Suprapubic skin (tissue), 4 donors: Measurements from ENCODE around the gene ALDH5A1. TPM values are rescaled to one million over a fixed set of nuclear protein-coding genes. Genes with fewer than 3 reads are reported as not detected.

ENCODE experiments used
- DNase-seq, 2 donors: peaks; one replicate each; pipeline ENCODE4 v3.0.0-alpha.2; 2019; ENCODE audit warnings: low spot score in 2 of 2
- H3K27ac ChIP-seq: fragments of 200-600 bp; sonication (generic); one replicate; pipeline ENCODE4 v1.5.1; 2019
- H3K27me3 ChIP-seq: fragments of 200-600 bp; sonication (generic); one replicate; pipeline ENCODE4 v1.5.1; 2019
- H3K36me3 ChIP-seq: fragments of 200-600 bp; sonication (generic); one replicate; pipeline ENCODE4 v1.5.1; 2019
- H3K4me1 ChIP-seq: fragments of 200-600 bp; sonication (generic); one replicate; pipeline ENCODE4 v1.5.1; 2019
- H3K4me3 ChIP-seq: fragments of 200-600 bp; sonication (generic); one replicate; pipeline ENCODE4 v1.5.1; 2019; ENCODE audit warnings: mild to moderate bottlenecking
- H3K9me3 ChIP-seq: fragments of 200-600 bp; sonication (generic); one replicate; pipeline ENCODE4 v1.5.1; 2019
- EP300 ChIP-seq: sonication (generic); formaldehyde crosslinking; IDR thresholded peaks from one replicate; pipeline ENCODE4 v1.6.1; 2017; ENCODE audit warnings: antibody characterized with exemption
- POLR2A ChIP-seq, 2 donors: fragments of 450-650 bp; IDR thresholded peaks; one replicate each; pipeline ENCODE4 v1.6.1; 2017; ENCODE audit warnings: antibody characterized with exemption in 2 of 2, mild to moderate bottlenecking in 2 of 2, moderate library complexity in 2 of 2
- POLR2AphosphoS5 ChIP-seq, 3 donors: sonication (generic); formaldehyde crosslinking; IDR thresholded peaks; one replicate each; pipeline ENCODE4 v1.6.1; 2017; ENCODE audit warnings: antibody characterized with exemption in 3 of 3
- WGBS: methylation state at CpG from one replicate; pipeline ENCODE4 v1.1.5; 2018; 5-methylcytosine and 5-hydroxymethylcytosine counted together
- total RNA-seq, 4 donors: library from RNA; depleted of rRNA; stranded (reverse); fragments of >200 nt; gene quantifications; one replicate each; pipeline ENCODE4 v1.1.0, GENCODE V29; 2016
- TF ChIP-seq, protein P1 (sequence below), 2 donors: fragments of 200-600 bp in 1 of 2; fragments of 450-650 bp in 1 of 2; sonication (generic) in 1 of 2; IDR thresholded peaks; one replicate each; pipeline ENCODE4 v1.5.1; 2016 to 2019; ENCODE audit warnings: antibody characterized with exemption in 2 of 2, mild to moderate bottlenecking in 1 of 2, moderate library complexity in 1 of 2

Gene ALDH5A1
- total RNA-seq, 4 donors from 2014 or later = 11.2 to 16.0 (median 14.8) TPM

DNA sequence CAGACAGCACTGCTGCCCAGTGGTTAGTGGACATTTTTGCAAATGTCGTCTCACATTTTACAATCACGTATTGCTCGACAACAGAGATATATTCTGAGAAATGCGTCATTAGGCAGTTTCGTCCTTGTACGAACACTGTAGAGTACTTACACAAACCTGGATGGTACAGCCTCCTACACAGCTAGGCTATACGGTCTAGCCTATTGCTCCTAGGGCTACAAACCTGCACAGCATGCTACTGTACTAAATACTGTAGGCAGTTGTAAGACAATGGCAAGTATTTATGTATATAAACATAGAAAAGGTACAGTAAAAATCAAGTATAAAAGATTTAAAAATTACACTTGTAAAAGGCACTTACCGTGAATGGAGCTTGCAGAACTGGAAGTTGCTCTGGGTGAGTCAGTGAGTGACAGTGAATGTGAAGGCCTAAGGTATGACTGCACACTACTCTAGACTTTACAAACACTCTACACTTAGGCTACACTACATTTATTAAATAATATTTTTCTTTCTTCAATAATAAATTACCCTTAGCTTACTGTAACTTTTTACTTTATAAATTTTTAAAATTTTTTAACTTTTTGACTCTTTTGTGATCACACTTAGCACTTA lies 43.1 kb downstream of the ALDH5A1 start:
- H3K4me1 ChIP-seq = no peaks in the 10 kb centered on the region
- no peak overlapping the region for H3K4me3 ChIP-seq
- peaks cover 19% of the 10 kb centered on the region for H3K36me3 ChIP-seq
- H3K27ac ChIP-seq = no peak overlapping the region
- DNase-seq = no peak
- no peak for TF ChIP-seq EP300
- WGBS = 91% methylated on average over 8 of the region's 8 CpGs
- no peaks in the 10 kb centered on the region for H3K9me3 ChIP-seq
- H3K27me3 ChIP-seq = no peaks in the 10 kb centered on the region

GRCh38 chr6:24539416-24539815 lies 44.6 kb downstream of the ALDH5A1 start:
- TF ChIP-seq, protein P1, sequence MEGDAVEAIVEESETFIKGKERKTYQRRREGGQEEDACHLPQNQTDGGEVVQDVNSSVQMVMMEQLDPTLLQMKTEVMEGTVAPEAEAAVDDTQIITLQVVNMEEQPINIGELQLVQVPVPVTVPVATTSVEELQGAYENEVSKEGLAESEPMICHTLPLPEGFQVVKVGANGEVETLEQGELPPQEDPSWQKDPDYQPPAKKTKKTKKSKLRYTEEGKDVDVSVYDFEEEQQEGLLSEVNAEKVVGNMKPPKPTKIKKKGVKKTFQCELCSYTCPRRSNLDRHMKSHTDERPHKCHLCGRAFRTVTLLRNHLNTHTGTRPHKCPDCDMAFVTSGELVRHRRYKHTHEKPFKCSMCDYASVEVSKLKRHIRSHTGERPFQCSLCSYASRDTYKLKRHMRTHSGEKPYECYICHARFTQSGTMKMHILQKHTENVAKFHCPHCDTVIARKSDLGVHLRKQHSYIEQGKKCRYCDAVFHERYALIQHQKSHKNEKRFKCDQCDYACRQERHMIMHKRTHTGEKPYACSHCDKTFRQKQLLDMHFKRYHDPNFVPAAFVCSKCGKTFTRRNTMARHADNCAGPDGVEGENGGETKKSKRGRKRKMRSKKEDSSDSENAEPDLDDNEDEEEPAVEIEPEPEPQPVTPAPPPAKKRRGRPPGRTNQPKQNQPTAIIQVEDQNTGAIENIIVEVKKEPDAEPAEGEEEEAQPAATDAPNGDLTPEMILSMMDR (IDR thresholded peaks at IDR 0.05) = no peak
- TF ChIP-seq EP300 (no peak), POLR2A (IDR thresholded peaks at IDR 0.05) (no peak)
- Histone ChIP-seq H3K4me1 (no peaks in the 10 kb centered on the region), H3K9me3 (no peaks in the 10 kb centered on the region), H3K4me3 (no peak overlapping the region), H3K36me3 (peaks cover 8% of the 10 kb centered on the region), H3K27me3 (no peaks in the 10 kb centered on the region), H3K27ac (no peak overlapping the region)
- WGBS = 93% methylated on average over 8 of the region's 8 CpGs
- no peak for DNase-seq

GRCh38 chr6:24540197-24540596 lies 45.4 kb downstream of the ALDH5A1 start:
- no peaks in the 10 kb centered on the region for H3K4me1 ChIP-seq
- H3K27ac ChIP-seq = no peak overlapping the region
- peaks cover under 1% of the 10 kb centered on the region for H3K36me3 ChIP-seq
- no peaks in the 10 kb centered on the region for H3K27me3 ChIP-seq
- TF ChIP-seq POLR2AphosphoS5 (IDR thresholded peaks at IDR 0.05) (no peak), POLR2A (IDR thresholded peaks at IDR 0.05) (no peak), EP300 (no peak)
- TF ChIP-seq, protein P1 (IDR thresholded peaks at IDR 0.05) = no peak
- no peak overlapping the region for H3K4me3 ChIP-seq
- H3K9me3 ChIP-seq = no peaks in the 10 kb centered on the region
- WGBS = 96% methylated on average over 3 of the region's 3 CpGs
- DNase-seq = no peak

- WGBS = 75% methylated on average over 3 of the region's 4 CpGs
- Histone ChIP-seq H3K27me3 (no peaks in the 10 kb centered on the region), H3K36me3 (no peaks in the 10 kb centered on the region), H3K27ac (no peak overlapping the region), H3K4me1 (no peaks in the 10 kb centered on the region), H3K4me3 (no peak overlapping the region), H3K9me3 (no peaks in the 10 kb centered on the region)
- DNase-seq = no peak
- TF ChIP-seq, protein P1 (IDR thresholded peaks at IDR 0.05) = no peak
- TF ChIP-seq POLR2A (IDR thresholded peaks at IDR 0.05) (no peak), POLR2AphosphoS5 (IDR thresholded peaks at IDR 0.05) (no peak), EP300 (no peak)
Observed at GRCh38 chr6:24543683-24544082, 48.9 kb downstream of the ALDH5A1 start.

- Histone ChIP-seq H3K4me3 (no peak overlapping the region), H3K27ac (no peak overlapping the region), H3K27me3 (no peaks in the 10 kb centered on the region), H3K4me1 (no peaks in the 10 kb centered on the region), H3K9me3 (no peaks in the 10 kb centered on the region), H3K36me3 (no peaks in the 10 kb centered on the region)
- TF ChIP-seq, protein P1 (IDR thresholded peaks at IDR 0.05) = no peak
- TF ChIP-seq POLR2A (IDR thresholded peaks at IDR 0.05) (no peak), POLR2AphosphoS5 (IDR thresholded peaks at IDR 0.05) (no peak), EP300 (no peak)
- no peak for DNase-seq
- WGBS = 96% methylated on average over 3 of the region's 3 CpGs
Observed at GRCh38 chr6:24545183-24545582, 50.4 kb downstream of the ALDH5A1 start.

- Histone ChIP-seq H3K27me3 (no peaks in the 10 kb centered on the region), H3K4me3 (no peak overlapping the region), H3K4me1 (no peaks in the 10 kb centered on the region), H3K36me3 (no peaks in the 10 kb centered on the region), H3K9me3 (no peaks in the 10 kb centered on the region), H3K27ac (no peak overlapping the region)
- TF ChIP-seq, protein P1 (IDR thresholded peaks at IDR 0.05) = no peak
- TF ChIP-seq POLR2A (IDR thresholded peaks at IDR 0.05) = no peak
- TF ChIP-seq POLR2AphosphoS5 (IDR thresholded peaks at IDR 0.05) = no peak
- no peak for DNase-seq
- 70% methylated on average over 3 of the region's 3 CpGs for WGBS
Observed at GRCh38 chr6:24545691-24546090, 50.9 kb downstream of the ALDH5A1 start.
